SK-N-SH (cell line): ENCODE results near the gene ICAM5. TPM values are rescaled to one million over a fixed set of nuclear protein-coding genes. Genes with fewer than 3 reads are reported as not detected.

Experiments
- CTCF ChIA-PET: fragments of 300-600, 350-600 bp; formaldehyde crosslinking; extraction: SDS; loops from one replicate; lab custom pipeline; 2021; lab: Yijun Ruan, JAX
- POLR2A ChIA-PET: fragments of 350-600 bp; sonication (Branson Sonifier 250); formaldehyde crosslinking; extraction: SDS; loops from one replicate; lab custom pipeline; 2020; ENCODE audit warnings: antibody characterized with exemption, inconsistent platforms; lab: Yijun Ruan, JAX
- DNase-seq: peaks from one replicate; pipeline ENCODE4 v3.0.0; 2012
- H2AFZ ChIP-seq: fragments of 200-600 bp; sonication (generic); 2 replicates; pipeline ENCODE4 v1.8.1; 2016; ENCODE audit warnings: antibody characterized with exemption, mild to moderate bottlenecking, low read depth
- H3F3A ChIP-seq: fragments of 200-600 bp; sonication (generic); replicated peaks from 2 replicates; pipeline ENCODE3; 2016; ENCODE audit warnings: antibody characterized with exemption, mild to moderate bottlenecking; ENCODE audit not compliant: insufficient read depth
- H3K27ac ChIP-seq, 2 experiments: fragments of 200-500 bp in 1 of 2; fragments of 200-600 bp in 1 of 2; sonication (Bioruptor generic) in 1 of 2; sonication (generic), shearing (Covaris generic) in 1 of 2; 2 replicates each; pipeline versions ENCODE4 v1.5.1 to v1.6.1; 2014 to 2016; ENCODE audit warnings: low read depth in 2 of 2, inconsistent platforms in 1 of 2, low read length in 1 of 2, mild to moderate bottlenecking in 1 of 2, mixed read lengths in 1 of 2
- H3K27me3 ChIP-seq: fragments of 200-600 bp; sonication (generic), shearing (Covaris generic); 2 replicates; pipeline ENCODE4 v1.6.1; 2016; ENCODE audit warnings: mixed run types; ENCODE audit not compliant: insufficient read depth
- H3K36me3 ChIP-seq, 2 experiments: fragments of 200-500 bp in 1 of 2; fragments of 200-600 bp in 1 of 2; sonication (Bioruptor generic) in 1 of 2; sonication (generic) in 1 of 2; replicated peaks in 1 of 2; 2 replicates each; pipeline versions ENCODE3 to v1.5.1; 2014 to 2016; ENCODE audit warnings: low read length in 1 of 2, mild to moderate bottlenecking in 1 of 2; ENCODE audit not compliant: insufficient read depth in 2 of 2, control insufficient read depth in 1 of 2
- H3K4me1 ChIP-seq, 2 experiments: fragments of 200-500 bp in 1 of 2; fragments of 200-600 bp in 1 of 2; sonication (Bioruptor generic) in 1 of 2; sonication (generic), shearing (Covaris generic) in 1 of 2; 2 replicates each; pipeline versions ENCODE4 v1.5.1 to v1.6.1; 2014 to 2016; ENCODE audit warnings: low read depth in 1 of 2, low read length in 1 of 2, mixed run types in 1 of 2; ENCODE audit not compliant: insufficient read depth in 2 of 2, control insufficient read depth in 1 of 2
- H3K4me2 ChIP-seq: fragments of 200-600 bp; sonication (generic), shearing (Covaris generic); 2 replicates; pipeline ENCODE4 v1.6.1; 2017; ENCODE audit warnings: mixed run types
- H3K4me3 ChIP-seq, 2 experiments: fragments of 200-500 bp in 1 of 2; fragments of 200-600 bp in 1 of 2; sonication (Bioruptor generic) in 1 of 2; sonication (generic), shearing (Covaris generic) in 1 of 2; 2 replicates each; pipeline versions ENCODE4 v1.5.1 to v1.8.1; 2014 to 2016; ENCODE audit warnings: low read depth in 2 of 2, inconsistent platforms in 1 of 2, low read length in 1 of 2, mild to moderate bottlenecking in 1 of 2, mixed read lengths in 1 of 2, moderate library complexity in 1 of 2
- H3K79me2 ChIP-seq: fragments of 200-600 bp; sonication (generic); 2 replicates; pipeline ENCODE4 v1.8.1; 2017; ENCODE audit warnings: mild to moderate bottlenecking; ENCODE audit not compliant: insufficient read depth
- H3K9ac ChIP-seq: fragments of 200-600 bp; sonication (generic); 2 replicates; pipeline ENCODE4 v1.6.1; 2017; ENCODE audit warnings: mixed run types
- H3K9me2 ChIP-seq: fragments of 200-600 bp; sonication (generic); 2 replicates; pipeline ENCODE4 v1.6.1; 2017; ENCODE audit warnings: mixed run types
- H3K9me3 ChIP-seq: fragments of 200-600 bp; sonication (generic); 2 replicates; pipeline ENCODE4 v1.6.1; 2017; ENCODE audit warnings: mixed run types, mild to moderate bottlenecking, moderate library complexity
- H4K20me1 ChIP-seq: fragments of 200-600 bp; sonication (generic); 2 replicates; pipeline ENCODE4 v1.6.1; 2017; ENCODE audit warnings: mild to moderate bottlenecking, mixed run types; ENCODE audit not compliant: insufficient read depth
- EZH2phosphoT487 ChIP-seq: fragments of 200-600 bp; sonication (generic); IDR thresholded peaks from 2 replicates; pipeline ENCODE4 v1.6.1; 2017; ENCODE audit warnings: low read depth, mixed run types, mild to moderate bottlenecking, antibody characterized with exemption, moderate library complexity, borderline replicate concordance
- FOSL2 ChIP-seq: IDR thresholded peaks from 2 replicates; pipeline ENCODE4 v1.4.0; 2012; ENCODE audit warnings: low read depth, mild to moderate bottlenecking, moderate library complexity, borderline replicate concordance
- REST ChIP-seq: IDR thresholded peaks from 2 replicates; pipeline ENCODE4 v1.6.1; 2012; ENCODE audit warnings: mild to moderate bottlenecking, low read depth, low read length, moderate library complexity
- RFX5 ChIP-seq: IDR thresholded peaks from 2 replicates; pipeline ENCODE4 v1.6.1; 2012; ENCODE audit warnings: mild to moderate bottlenecking, improper control_type of control experiment, low read length
- SIN3A ChIP-seq: IDR thresholded peaks from 2 replicates; pipeline ENCODE4 v1.6.1; 2012; ENCODE audit warnings: low read depth, mild to moderate bottlenecking, low read length, moderate library complexity, borderline replicate concordance
- TAF1 ChIP-seq: IDR thresholded peaks from 2 replicates; pipeline ENCODE4 v1.6.1; 2012; ENCODE audit warnings: low read depth, mild to moderate bottlenecking, low read length, moderate library complexity, borderline replicate concordance
- USF1 ChIP-seq: IDR thresholded peaks from 2 replicates; pipeline ENCODE4 v1.4.0; 2012; ENCODE audit warnings: low read depth, borderline replicate concordance
- WGBS: methylation state at CpG from one replicate; pipeline ENCODE4 v1.1.6; 2017; ENCODE audit warnings: low lambda C conversion rate; 5-methylcytosine and 5-hydroxymethylcytosine counted together
- polyA plus RNA-seq, 3 experiments: library from polyadenylated mRNA; depleted of rRNA; stranded (reverse); fragments of >200 nt; gene quantifications; 2 replicates each; pipeline ENCODE4 v1.2.3, GENCODE V29; 2012
- TF ChIP-seq, protein P1 (sequence below): fragments of 150-350 bp; IDR thresholded peaks from 2 replicates; pipeline ENCODE4 v1.6.1; 2017; ENCODE audit warnings: antibody characterized with exemption, low read length, low read depth, borderline replicate concordance

ICAM5 gene
- polyA plus RNA-seq, 1 of the 3 experiments (the other 2 are of a cell fraction), result 5.2 TPM

GRCh38 chr19:10290876-10291553, 1.3 kb downstream of the ICAM5 start:
- H3K79me2 ChIP-seq, result no peaks in the 10 kb centered on the region

More at GRCh38 chr19:10290876-10291553, 1.3 kb downstream of the ICAM5 start:
- Histone ChIP-seq H3K27me3 (no peaks in the 10 kb centered on the region; the same call in 1 of the 2 replicates), H3K4me1 (peaks cover 0 to 39% of the 10 kb centered on the region in 2 experiments; a peak in 1 of 4 replicates), H3K27ac (no peak overlapping the region), H3K4me2 (peak overlapping the region; percentile 98), H3K9ac (peak overlapping the region; percentile 39; the same call in 1 of the 2 replicates), H3K36me3 (no peaks in the 10 kb centered on the region), H4K20me1 (no peaks in the 10 kb centered on the region), H2AFZ (peak overlapping the region; percentile 61), H3K9me3 (no peaks in the 10 kb centered on the region), H3K4me3 (peak overlapping the region; percentile 45 to 77), H3K9me2 (no peaks in the 10 kb centered on the region), H3F3A (peaks cover 6% of the 10 kb centered on the region)
- DNase-seq, result peak; percentile 70
- ChIA-PET CTCF (interaction anchor here (0.6 to 7.4 kb wide), 13 partner anchors 11 to 152 kb away, joined by 3 to 65 read pairs (median 4); partner anchors contain the start of genes CDC37 and ICAM1), POLR2A (interaction anchor here (0.6 to 1.1 kb wide), 2 partner anchors 8 to 19 kb away, joined by 3 read pairs; no protein-coding TSS in a partner anchor)
- 3% methylated on average over 19 of the region's 57 CpGs for WGBS
- TF ChIP-seq EZH2phosphoT487 (no peak), FOSL2 (no peak), REST (no peak), SIN3A (peak; percentile 36; the same call in 1 of the 2 replicates), TAF1 (no peak), USF1 (no peak), RFX5 (no peak)
- TF ChIP-seq, protein P1, sequence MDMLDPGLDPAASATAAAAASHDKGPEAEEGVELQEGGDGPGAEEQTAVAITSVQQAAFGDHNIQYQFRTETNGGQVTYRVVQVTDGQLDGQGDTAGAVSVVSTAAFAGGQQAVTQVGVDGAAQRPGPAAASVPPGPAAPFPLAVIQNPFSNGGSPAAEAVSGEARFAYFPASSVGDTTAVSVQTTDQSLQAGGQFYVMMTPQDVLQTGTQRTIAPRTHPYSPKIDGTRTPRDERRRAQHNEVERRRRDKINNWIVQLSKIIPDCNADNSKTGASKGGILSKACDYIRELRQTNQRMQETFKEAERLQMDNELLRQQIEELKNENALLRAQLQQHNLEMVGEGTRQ, result no peak
